B cell (primary cell): ENCODE results near the gene VAV2. TPM values are rescaled to one million over a fixed set of nuclear protein-coding genes. Genes with fewer than 3 reads are reported as not detected.

Source experiments
- ATAC-seq: fragments of 200-7000 bp; cut with Tn5 transposase; one replicate; pipeline ENCODE4 v1.10.0; 2021; ENCODE audit warnings: low read depth, mild to moderate bottlenecking, moderate number of reproducible peaks, moderate library complexity
- CTCF ChIA-PET: fragments of 350-600 bp; sonication (Branson Sonifier 250); formaldehyde crosslinking; loops from one replicate; lab custom pipeline; 2021; ENCODE audit warnings: antibody characterized with exemption, inconsistent platforms; lab: Charles Lee
- POLR2A ChIA-PET: fragments of 350-600 bp; sonication (Branson Sonifier 250); formaldehyde crosslinking; loops from one replicate; lab custom pipeline; 2021; ENCODE audit warnings: antibody characterized with exemption; lab: Charles Lee
- DNase-seq: peaks from one replicate; pipeline ENCODE4 v3.0.0; 2013
- H2AFZ ChIP-seq: 2 replicates; pipeline ENCODE4 v1.6.1; 2012; ENCODE audit warnings: mild to moderate bottlenecking, low read depth, low read length; ENCODE audit not compliant: insufficient read depth, poor library complexity, severe bottlenecking
- H3K27ac ChIP-seq, 2 donors: 1 replicate in 1 of 2; 2 replicates in 1 of 2; pipeline ENCODE4 v1.5.1; 2012 to 2013; ENCODE audit warnings: low read length in 2 of 2, mild to moderate bottlenecking in 2 of 2, moderate library complexity in 1 of 2
- H3K27me3 ChIP-seq, 4 experiments: fragments of 200-600 bp in 1 of 4; sonication (generic) in 1 of 4; replicated peaks in 1 of 4; 1 replicate in 2 of 4; 2 replicates in 2 of 4; pipeline versions ENCODE4 v1.6.1 to v1.7.0; 2013 to 2016; ENCODE audit warnings: low read length in 3 of 4, mild to moderate bottlenecking in 2 of 4, mixed read lengths in 1 of 4, moderate library complexity in 1 of 4; ENCODE audit not compliant: insufficient read depth in 4 of 4, control insufficient read depth in 3 of 4; ENCODE audit errors: control extremely low read depth in 1 of 4
- H3K36me3 ChIP-seq, 2 experiments: replicated peaks in 1 of 2; 1 replicate in 1 of 2; 2 replicates in 1 of 2; pipeline versions ENCODE4 v1.6.1 to v1.7.1; 2013; ENCODE audit warnings: low read length in 1 of 2; ENCODE audit not compliant: insufficient read depth in 2 of 2, control insufficient read depth in 1 of 2; ENCODE audit errors: control extremely low read depth in 1 of 2, extremely low read depth in 1 of 2
- H3K4me1 ChIP-seq, 2 donors: fragments of 200-600 bp in 1 of 2; sonication (generic) in 1 of 2; 1 replicate in 1 of 2; 2 replicates in 1 of 2; pipeline versions ENCODE4 v1.5.1 to v1.6.1; 2013 to 2017; ENCODE audit warnings: low read length in 2 of 2; ENCODE audit not compliant: control insufficient read depth in 2 of 2, insufficient read depth in 2 of 2
- H3K4me2 ChIP-seq: replicated peaks from 2 replicates; pipeline ENCODE3; 2012; ENCODE audit warnings: mild to moderate bottlenecking, low read depth, low read length; ENCODE audit not compliant: poor library complexity, severe bottlenecking
- H3K4me3 ChIP-seq, 5 experiments: fragments of 200-600 bp in 1 of 5; sonication (generic) in 1 of 5; 1 replicate in 3 of 5; 2 replicates in 2 of 5; pipeline versions ENCODE4 v1.5.1 to v1.7.0; 2011 to 2016; ENCODE audit warnings: low read length in 4 of 5, mild to moderate bottlenecking in 4 of 5, low read depth in 2 of 5, control low read depth in 1 of 5, moderate library complexity in 1 of 5; ENCODE audit not compliant: insufficient read depth in 1 of 5; ENCODE audit errors: control extremely low read depth in 1 of 5, extremely low read depth in 1 of 5
- H3K79me2 ChIP-seq: fragments of 200-600 bp; sonication (generic); one replicate; pipeline ENCODE4 v1.6.0; 2016; ENCODE audit warnings: low read length; ENCODE audit not compliant: control insufficient read depth, insufficient read depth
- H3K9ac ChIP-seq: fragments of 200-600 bp; sonication (generic); 2 replicates; pipeline ENCODE4 v1.6.1; 2017; ENCODE audit warnings: mild to moderate bottlenecking, low read length, moderate library complexity
- H3K9me3 ChIP-seq, 3 donors: one replicate each; pipeline versions ENCODE4 v1.6.1 to v1.7.1; 2013; ENCODE audit warnings: low read length in 2 of 3; ENCODE audit not compliant: control insufficient read depth in 2 of 3, insufficient read depth in 1 of 3; ENCODE audit errors: control extremely low read depth in 1 of 3
- H4K20me1 ChIP-seq: 2 replicates; pipeline ENCODE4 v1.6.0; 2012; ENCODE audit warnings: mild to moderate bottlenecking, low read length; ENCODE audit not compliant: insufficient read depth, control insufficient read depth, poor library complexity, severe bottlenecking
- H3K27ac Mint-ChIP-seq: one replicate; pipeline ENCODE4 v1.8.0; 2021; ENCODE audit warnings: mixed read lengths
- H3K27me3 Mint-ChIP-seq: one replicate; pipeline ENCODE4 v1.8.0; 2021; ENCODE audit warnings: mixed read lengths
- H3K4me1 Mint-ChIP-seq: one replicate; pipeline ENCODE4 v1.8.0; 2021; ENCODE audit warnings: mixed read lengths
- H3K4me3 Mint-ChIP-seq: one replicate; pipeline ENCODE4 v1.8.0; 2021; ENCODE audit warnings: mixed read lengths
- H3K9me3 Mint-ChIP-seq: one replicate; pipeline ENCODE4 v1.8.0; 2022; ENCODE audit warnings: mixed read lengths; ENCODE audit not compliant: insufficient read depth
- EZH2 ChIP-seq: IDR thresholded peaks from 2 replicates; pipeline ENCODE4 v1.6.1; 2012; ENCODE audit warnings: borderline replicate concordance, low read depth, mild to moderate bottlenecking, moderate library complexity, low read length; ENCODE audit not compliant: insufficient read depth, poor library complexity, severe bottlenecking
- WGBS: methylation state at CpG from one replicate; pipeline ENCODE4 v1.1.5; 2013; ENCODE audit warnings: missing lambda C conversion rate; ENCODE audit not compliant: insufficient coverage; 5-methylcytosine and 5-hydroxymethylcytosine counted together
- intact Hi-C: fragments of 100-400 bp; cut with micrococcal nuclease; formaldehyde crosslinking; loops from one replicate; pipeline ENCODE4 v1.10.0; 2022
- polyA plus RNA-seq: library from polyadenylated mRNA; depleted of rRNA; stranded (reverse); fragments of >200 nt; gene quantifications from 2 replicates; pipeline ENCODE4 v1.2.3, GENCODE V29; 2012
- total RNA-seq, 2 donors: library from RNA; stranded (reverse); fragments of 120-200 nt in 1 of 2; gene quantifications; 1 replicate in 1 of 2; 2 replicates in 1 of 2; pipeline versions ENCODE4 v1.2.3 to v1.2.4, GENCODE V29; 2013 to 2022
- TF ChIP-seq, protein P1 (sequence below): fragments of 200-600 bp; IDR thresholded peaks from one replicate; pipeline ENCODE4 v1.8.0; 2022; ENCODE audit warnings: antibody characterized with exemption, mild to moderate bottlenecking

The VAV2 gene
- total and polyA plus RNA-seq, 2 donors (not counting 1 experiment from before 2014, with no cell fraction given), result 34.4 to 128 TPM

DNA sequence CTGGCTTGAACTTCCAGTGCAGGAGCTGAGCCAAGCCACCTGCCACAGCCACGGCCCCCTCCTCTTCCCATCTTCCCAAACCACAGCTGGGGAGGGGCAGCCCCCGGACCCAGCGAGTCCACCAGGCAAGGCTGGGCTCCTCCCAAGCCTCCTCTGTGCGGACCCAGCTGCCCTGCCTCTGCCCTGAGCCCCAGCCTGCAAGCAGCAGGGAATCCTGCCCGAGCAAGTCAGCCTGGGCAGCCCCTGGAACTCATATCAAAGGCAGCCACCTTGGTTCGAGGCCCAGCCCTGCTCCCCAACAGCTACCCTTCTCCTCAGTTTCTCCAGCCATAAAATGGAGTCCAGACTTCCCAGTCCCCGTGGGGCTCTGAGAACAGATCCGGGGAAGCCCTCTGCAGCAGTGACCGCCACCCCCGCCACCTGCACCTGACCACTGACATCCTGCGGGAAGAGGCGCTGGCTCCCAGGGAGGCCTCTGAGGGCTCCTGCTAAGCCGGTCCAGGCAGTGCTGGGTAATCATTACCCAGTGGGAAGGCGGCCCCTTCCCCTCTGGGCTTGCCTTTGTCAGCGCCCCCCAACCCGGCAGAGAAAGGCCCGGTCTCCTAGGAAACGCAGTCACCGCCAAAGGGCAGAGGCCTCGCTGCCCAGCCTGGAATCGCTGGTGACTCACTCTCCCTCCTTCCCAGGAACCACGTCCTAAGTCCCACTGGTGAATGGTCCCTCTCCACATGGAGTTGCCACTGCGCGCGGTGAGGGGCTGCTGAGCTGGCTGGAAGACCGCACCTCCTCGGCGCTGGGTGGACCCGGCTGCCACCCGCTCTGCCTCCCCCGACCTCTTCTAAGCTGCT lies 1.5 kb downstream of the VAV2 start:
- ChIA-PET CTCF (interaction anchor here (0.9 to 5.8 kb wide), 5 partner anchors 35 to 208 kb away, joined by 3 to 43 read pairs (median 4); no protein-coding TSS in a partner anchor), POLR2A (interaction anchor here (0.8 to 3.4 kb wide), 2 partner anchors 32 to 35 kb away, joined by 3 to 19 read pairs; no protein-coding TSS in a partner anchor)
- peak overlapping the region; percentile 99 for H3K4me2 ChIP-seq
- no peak overlapping the region for H2AFZ ChIP-seq
- TF ChIP-seq, protein P1, sequence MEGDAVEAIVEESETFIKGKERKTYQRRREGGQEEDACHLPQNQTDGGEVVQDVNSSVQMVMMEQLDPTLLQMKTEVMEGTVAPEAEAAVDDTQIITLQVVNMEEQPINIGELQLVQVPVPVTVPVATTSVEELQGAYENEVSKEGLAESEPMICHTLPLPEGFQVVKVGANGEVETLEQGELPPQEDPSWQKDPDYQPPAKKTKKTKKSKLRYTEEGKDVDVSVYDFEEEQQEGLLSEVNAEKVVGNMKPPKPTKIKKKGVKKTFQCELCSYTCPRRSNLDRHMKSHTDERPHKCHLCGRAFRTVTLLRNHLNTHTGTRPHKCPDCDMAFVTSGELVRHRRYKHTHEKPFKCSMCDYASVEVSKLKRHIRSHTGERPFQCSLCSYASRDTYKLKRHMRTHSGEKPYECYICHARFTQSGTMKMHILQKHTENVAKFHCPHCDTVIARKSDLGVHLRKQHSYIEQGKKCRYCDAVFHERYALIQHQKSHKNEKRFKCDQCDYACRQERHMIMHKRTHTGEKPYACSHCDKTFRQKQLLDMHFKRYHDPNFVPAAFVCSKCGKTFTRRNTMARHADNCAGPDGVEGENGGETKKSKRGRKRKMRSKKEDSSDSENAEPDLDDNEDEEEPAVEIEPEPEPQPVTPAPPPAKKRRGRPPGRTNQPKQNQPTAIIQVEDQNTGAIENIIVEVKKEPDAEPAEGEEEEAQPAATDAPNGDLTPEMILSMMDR, result no peak
- TF ChIP-seq EZH2, result no peak
- H3K4me1 ChIP-seq, result peaks cover 36 to 45% of the 10 kb centered on the region in 2 donors
- intact Hi-C loops, result loop anchor here (5.0 kb wide), 1 partner anchor 458 kb away; the partner anchor contains the start of gene ADAMTSL2
- DNase-seq (no peak), ATAC-seq (no peak)
- H3K9me3 ChIP-seq, result no peaks in the 10 kb centered on the region
- H3K9ac ChIP-seq, result peak overlapping the region; percentile 86
- H3K27me3 ChIP-seq, result no peaks in the 10 kb centered on the region
- H3K79me2 ChIP-seq, result peaks cover 73% of the 10 kb centered on the region
- H4K20me1 ChIP-seq, result peaks cover 58% of the 10 kb centered on the region
- no peaks in the 10 kb centered on the region for H3K9me3 Mint-ChIP-seq
- H3K27ac Mint-ChIP-seq, result peak overlapping the region; percentile 78
- peak overlapping the region in 4 of 5 experiments; percentile 51 to 86 (median 78) for H3K4me3 ChIP-seq
- H3K27me3 Mint-ChIP-seq, result no peaks in the 10 kb centered on the region
- 46% methylated on average over 31 of the region's 31 CpGs for WGBS
- H3K4me1 Mint-ChIP-seq, result peaks cover 51% of the 10 kb centered on the region
- peak overlapping the region; percentile 94 for H3K4me3 Mint-ChIP-seq
- peak overlapping the region in 1 of 2 donors; percentile 33 for H3K27ac ChIP-seq
- H3K36me3 ChIP-seq, result no peaks in the 10 kb centered on the region
